ENCODE data around the gene PTMA.
A peak's percentile ranks its signal among the peaks of the same experiment; 100 is the strongest.
"Not testable (repeated sequence)": the region's sequence is repeated elsewhere in the genome, so short reads cannot be mapped to it uniquely, and the experiment has no call there.

PTMA gene

GRCh38 chr2:231707927-231708772 is at the start of gene PTMA:
PTMA (plus strand) TSS chr2:231708525; CDS start chr2:231708707, 182 bp downstream.
- peak; percentile 100 for DNase-seq

- not testable (repeated sequence) for DNase-seq
Measured at GRCh38 chr2:231660073-231660472, 48.3 kb upstream of the PTMA start.

GRCh38 chr2:231660860-231661259 is 47.5 kb upstream of the PTMA start:
- DNase-seq: no peak

- DNase-seq: no peak
Measured at GRCh38 chr2:231661422-231662027, 46.8 kb upstream of the PTMA start.

GRCh38 chr2:231662028-231662810 is 46.1 kb upstream of the PTMA start:
- DNase-seq: peak; percentile 95

GRCh38 chr2:231662811-231663457 is 45.4 kb upstream of the PTMA start:
- DNase-seq: no peak

GRCh38 chr2:231663458-231664212 is 44.7 kb upstream of the PTMA start:
- no peak for DNase-seq

GRCh38 chr2:231664727-231665126 is 43.6 kb upstream of the PTMA start:
- DNase-seq: no peak

GRCh38 chr2:231665245-231666170 is 42.8 kb upstream of the PTMA start:
- DNase-seq: no peak

GRCh38 chr2:231666171-231667095 is 41.9 kb upstream of the PTMA start:
- DNase-seq: no peak

- no peak for DNase-seq
Measured at GRCh38 chr2:231667096-231667427, 41.3 kb upstream of the PTMA start.

- DNase-seq: no peak
Measured at GRCh38 chr2:231667496-231667895, 40.8 kb upstream of the PTMA start.

- no peak for DNase-seq
Measured at GRCh38 chr2:231668981-231669380, 39.3 kb upstream of the PTMA start.

GRCh38 chr2:231671270-231672050 is 36.9 kb upstream of the PTMA start:
- no peak for DNase-seq

- DNase-seq: no peak
Measured at GRCh38 chr2:231672617-231673347, 35.5 kb upstream of the PTMA start.

GRCh38 chr2:231673348-231673770 is 35.0 kb upstream of the PTMA start:
- no peak for DNase-seq

- peak; percentile 63 for DNase-seq
Measured at GRCh38 chr2:231674587-231675338, 33.6 kb upstream of the PTMA start.

GRCh38 chr2:231676243-231676642 is 32.1 kb upstream of the PTMA start:
- DNase-seq: no peak

All from activated naive CD4-positive, alpha-beta T cell treated with anti-CD3 and anti-CD28 coated beads, Interleukin-2, amount 50 U/mL, for 16 hours (primary cell).